WTC11 (cell line): ENCODE measurements around the gene MPC1.

Source experiments
- CTCF ChIP-seq: fragments of 200-600 bp; IDR thresholded peaks from 2 replicates; pipeline ENCODE4 v1.8.0; 2022; ENCODE audit warnings: antibody characterized with exemption
- MAX ChIP-seq: sonication (generic); formaldehyde crosslinking; IDR thresholded peaks from 2 replicates; pipeline ENCODE4 v1.8.0; 2022; ENCODE audit warnings: mild to moderate bottlenecking, missing genetic modification reagents
- PRDM15 ChIP-seq: sonication (generic); formaldehyde crosslinking; IDR thresholded peaks from 2 replicates; pipeline ENCODE4 v1.8.0; 2022; ENCODE audit warnings: missing genetic modification reagents
- SMAD4 ChIP-seq: sonication (generic); formaldehyde crosslinking; IDR thresholded peaks from 2 replicates; pipeline ENCODE4 v1.8.0; 2022; ENCODE audit warnings: mild to moderate bottlenecking, missing genetic modification reagents
- TCF7 ChIP-seq: sonication (generic); formaldehyde crosslinking; IDR thresholded peaks from 2 replicates; pipeline ENCODE4 v1.8.0; 2022; ENCODE audit warnings: mild to moderate bottlenecking, low read depth, missing genetic modification reagents, moderate library complexity
- ZNF263 ChIP-seq: sonication (generic); formaldehyde crosslinking; IDR thresholded peaks from 2 replicates; pipeline ENCODE4 v1.8.1; 2022; ENCODE audit warnings: low read depth, mild to moderate bottlenecking, moderate library complexity, missing genetic modification reagents
- ZNF532 ChIP-seq: fragments of 250-450 bp; sonication (Bioruptor Pico); IDR thresholded peaks from 2 replicates; pipeline ENCODE4 v1.9.0; 2021; ENCODE audit warnings: mild to moderate bottlenecking, borderline replicate concordance
- TF ChIP-seq, protein P1 (sequence below): sonication (generic); formaldehyde crosslinking; IDR thresholded peaks from 2 replicates; pipeline ENCODE4 v1.8.1; 2023; ENCODE audit warnings: mild to moderate bottlenecking, missing genetic modification reagents
- TF ChIP-seq, protein P2 (sequence below): sonication (generic); formaldehyde crosslinking; IDR thresholded peaks from 2 replicates; pipeline ENCODE4 v1.8.0; 2022; ENCODE audit warnings: mild to moderate bottlenecking, missing genetic modification reagents

GRCh38 chr6:166333172-166333995, 49.4 kb downstream of the MPC1 start:
- TF ChIP-seq CTCF (no peak), ZNF532 (CRISPR knock-in tag) (no peak), TCF7 (CRISPR knock-in tag) (no peak), MAX (CRISPR knock-in tag) (no peak), SMAD4 (no peak), ZNF263 (no peak), PRDM15 (CRISPR knock-in tag) (no peak)
- TF ChIP-seq, protein P1, sequence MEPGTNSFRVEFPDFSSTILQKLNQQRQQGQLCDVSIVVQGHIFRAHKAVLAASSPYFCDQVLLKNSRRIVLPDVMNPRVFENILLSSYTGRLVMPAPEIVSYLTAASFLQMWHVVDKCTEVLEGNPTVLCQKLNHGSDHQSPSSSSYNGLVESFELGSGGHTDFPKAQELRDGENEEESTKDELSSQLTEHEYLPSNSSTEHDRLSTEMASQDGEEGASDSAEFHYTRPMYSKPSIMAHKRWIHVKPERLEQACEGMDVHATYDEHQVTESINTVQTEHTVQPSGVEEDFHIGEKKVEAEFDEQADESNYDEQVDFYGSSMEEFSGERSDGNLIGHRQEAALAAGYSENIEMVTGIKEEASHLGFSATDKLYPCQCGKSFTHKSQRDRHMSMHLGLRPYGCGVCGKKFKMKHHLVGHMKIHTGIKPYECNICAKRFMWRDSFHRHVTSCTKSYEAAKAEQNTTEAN (CRISPR knock-in tag): no peak
- TF ChIP-seq, protein P2, sequence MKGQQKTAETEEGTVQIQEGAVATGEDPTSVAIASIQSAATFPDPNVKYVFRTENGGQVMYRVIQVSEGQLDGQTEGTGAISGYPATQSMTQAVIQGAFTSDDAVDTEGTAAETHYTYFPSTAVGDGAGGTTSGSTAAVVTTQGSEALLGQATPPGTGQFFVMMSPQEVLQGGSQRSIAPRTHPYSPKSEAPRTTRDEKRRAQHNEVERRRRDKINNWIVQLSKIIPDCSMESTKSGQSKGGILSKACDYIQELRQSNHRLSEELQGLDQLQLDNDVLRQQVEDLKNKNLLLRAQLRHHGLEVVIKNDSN: no peak
